Activated B cell treated with CpG ODN at 0.5 μM for 24 hours (primary cell): ENCODE measurements around the gene ROM1. TPM values are rescaled to one million over a fixed set of nuclear protein-coding genes. Genes with fewer than 3 reads are reported as not detected.
"Not testable (repeated sequence)": the region's sequence is repeated elsewhere in the genome, so short reads cannot be mapped to it uniquely, and the experiment has no call there.

ENCODE experiments used
- ATAC-seq: fragments of 200-7000 bp; cut with Tn5 transposase; one replicate; pipeline ENCODE4 v1.10.0; 2021; ENCODE audit warnings: low read depth, mild to moderate bottlenecking, moderate library complexity
- CTCF ChIA-PET: fragments of 350-600 bp; sonication (Branson Sonifier 250); formaldehyde crosslinking; loops from one replicate; lab custom pipeline; 2021; ENCODE audit warnings: antibody characterized with exemption; lab: Charles Lee
- POLR2A ChIA-PET: fragments of 350-600 bp; sonication (Branson Sonifier 250); formaldehyde crosslinking; loops from one replicate; lab custom pipeline; 2021; ENCODE audit warnings: antibody characterized with exemption; lab: Charles Lee
- DNase-seq: peaks from one replicate; pipeline ENCODE4 v3.0.0; 2022
- H3K27ac Mint-ChIP-seq: one replicate; pipeline ENCODE4 v1.8.0; 2020; ENCODE audit warnings: mixed read lengths
- H3K27me3 Mint-ChIP-seq: one replicate; pipeline ENCODE4 v1.8.0; 2021; ENCODE audit warnings: mixed read lengths
- H3K36me3 Mint-ChIP-seq: one replicate; pipeline ENCODE4 v1.8.0; 2021; ENCODE audit warnings: low read depth, mixed read lengths
- H3K4me1 Mint-ChIP-seq: one replicate; pipeline ENCODE4 v1.8.0; 2021; ENCODE audit warnings: mixed read lengths
- H3K4me3 Mint-ChIP-seq: one replicate; pipeline ENCODE4 v1.8.0; 2020; ENCODE audit warnings: mild to moderate bottlenecking, mixed read lengths
- H3K9me3 Mint-ChIP-seq: one replicate; pipeline ENCODE4 v1.8.0; 2020; ENCODE audit warnings: mixed read lengths
- intact Hi-C: fragments of 100-400 bp; cut with micrococcal nuclease; formaldehyde crosslinking; loops from one replicate; pipeline ENCODE4 v1.15.1; 2024
- total RNA-seq: library from RNA; stranded (reverse); gene quantifications from 2 replicates; pipeline ENCODE4 v1.2.3, GENCODE V29; 2022
- TF ChIP-seq, protein P1 (sequence below): fragments of 200-600 bp; IDR thresholded peaks from one replicate; pipeline ENCODE4 v1.8.0; 2022; ENCODE audit warnings: antibody characterized with exemption, mild to moderate bottlenecking

The ROM1 gene
- total RNA-seq, 1 donor from 2014 or later, result 0.89 TPM

DNA sequence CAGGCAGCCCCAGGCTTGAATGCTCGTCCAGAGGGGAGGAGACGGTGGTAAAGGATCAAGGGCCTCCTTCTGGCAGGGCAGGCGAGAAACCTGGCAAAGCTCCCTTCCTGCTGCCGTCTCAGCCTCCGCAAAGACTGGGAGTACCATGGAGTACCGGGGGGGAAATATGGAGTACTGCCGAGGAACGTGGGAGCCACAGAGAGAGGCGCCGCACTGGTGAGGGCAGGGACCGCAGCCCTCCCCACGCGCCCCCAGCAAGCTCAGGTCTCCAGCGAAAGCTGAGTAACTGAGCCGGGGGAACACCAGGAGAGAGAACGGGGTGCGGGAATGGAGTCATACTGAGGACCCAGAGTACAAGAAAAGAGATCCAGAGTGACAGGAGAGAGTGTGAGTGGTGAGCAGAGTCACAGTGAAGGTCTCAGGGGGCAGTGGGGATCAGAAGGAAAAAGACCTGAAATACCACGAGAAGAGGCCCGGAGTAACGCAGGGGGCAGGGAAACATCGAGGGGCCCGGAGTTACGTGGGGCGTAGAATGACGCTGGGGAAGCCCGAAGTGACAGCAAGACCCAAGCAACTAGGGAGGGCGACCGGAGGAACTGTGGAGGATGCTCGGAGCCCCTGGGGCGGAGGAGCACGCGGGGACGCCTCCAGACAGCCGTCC lies 1.2 kb upstream of the ROM1 start:
- no peak for DNase-seq
- peak overlapping the region; percentile 95 for H3K27ac Mint-ChIP-seq
- ChIA-PET CTCF (interaction anchor here (1.1 to 2.2 kb wide), 5 partner anchors 10 to 187 kb away, joined by 4 to 20 read pairs (median 6); partner anchors contain the start of genes B3GAT3, C11orf98, CSKMT and MTA2), POLR2A (interaction anchor here (0.5 to 5.8 kb wide), 18 partner anchors 9 to 230 kb away, joined by 3 to 63 read pairs (median 8); partner anchors contain the start of genes AHNAK, B3GAT3, C11orf98 and CSKMT)
- H3K36me3 Mint-ChIP-seq, result peaks cover 51% of the 10 kb centered on the region
- peak overlapping the region; percentile 93 for H3K4me3 Mint-ChIP-seq
- intact Hi-C loops, result loop anchor here (1.0 to 5.0 kb wide), 10 partner anchors 10 to 230 kb away; partner anchors contain the start of genes C11orf98, CSKMT, GANAB and INTS5
- H3K4me1 Mint-ChIP-seq, result peaks cover 31% of the 10 kb centered on the region
- H3K9me3 Mint-ChIP-seq, result no peaks in the 10 kb centered on the region
- H3K27me3 Mint-ChIP-seq, result no peaks in the 10 kb centered on the region
- TF ChIP-seq, protein P1, sequence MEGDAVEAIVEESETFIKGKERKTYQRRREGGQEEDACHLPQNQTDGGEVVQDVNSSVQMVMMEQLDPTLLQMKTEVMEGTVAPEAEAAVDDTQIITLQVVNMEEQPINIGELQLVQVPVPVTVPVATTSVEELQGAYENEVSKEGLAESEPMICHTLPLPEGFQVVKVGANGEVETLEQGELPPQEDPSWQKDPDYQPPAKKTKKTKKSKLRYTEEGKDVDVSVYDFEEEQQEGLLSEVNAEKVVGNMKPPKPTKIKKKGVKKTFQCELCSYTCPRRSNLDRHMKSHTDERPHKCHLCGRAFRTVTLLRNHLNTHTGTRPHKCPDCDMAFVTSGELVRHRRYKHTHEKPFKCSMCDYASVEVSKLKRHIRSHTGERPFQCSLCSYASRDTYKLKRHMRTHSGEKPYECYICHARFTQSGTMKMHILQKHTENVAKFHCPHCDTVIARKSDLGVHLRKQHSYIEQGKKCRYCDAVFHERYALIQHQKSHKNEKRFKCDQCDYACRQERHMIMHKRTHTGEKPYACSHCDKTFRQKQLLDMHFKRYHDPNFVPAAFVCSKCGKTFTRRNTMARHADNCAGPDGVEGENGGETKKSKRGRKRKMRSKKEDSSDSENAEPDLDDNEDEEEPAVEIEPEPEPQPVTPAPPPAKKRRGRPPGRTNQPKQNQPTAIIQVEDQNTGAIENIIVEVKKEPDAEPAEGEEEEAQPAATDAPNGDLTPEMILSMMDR, result no peak
- ATAC-seq, result peak; percentile 29

DNA sequence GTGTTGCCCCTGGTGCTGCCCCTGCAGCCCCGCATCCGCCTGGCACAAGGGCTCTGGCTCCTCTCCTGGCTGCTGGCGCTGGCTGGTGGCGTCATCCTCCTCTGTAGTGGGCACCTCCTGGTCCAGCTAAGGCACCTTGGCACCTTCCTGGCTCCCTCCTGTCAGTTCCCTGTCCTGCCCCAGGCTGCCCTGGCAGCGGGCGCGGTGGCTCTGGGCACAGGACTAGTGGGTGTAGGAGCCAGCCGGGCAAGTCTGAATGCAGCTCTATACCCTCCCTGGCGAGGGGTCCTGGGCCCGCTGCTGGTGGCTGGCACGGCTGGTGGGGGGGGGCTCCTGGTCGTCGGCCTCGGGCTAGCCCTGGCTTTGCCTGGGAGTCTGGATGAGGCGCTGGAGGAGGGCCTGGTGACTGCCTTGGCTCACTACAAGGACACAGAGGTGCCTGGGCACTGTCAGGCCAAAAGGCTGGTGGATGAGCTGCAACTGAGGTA lies 278 bp downstream of the ROM1 start:
- ChIA-PET CTCF (interaction anchor here (0.8 kb wide), 1 partner anchor 36 kb away, joined by 3 read pairs; no protein-coding TSS in a partner anchor), POLR2A (interaction anchor here (0.7 to 5.8 kb wide), 12 partner anchors 8 to 268 kb away, joined by 3 to 63 read pairs (median 6); partner anchors contain the start of genes B3GAT3, C11orf98, CSKMT and EEF1G)
- Mint-ChIP-seq H3K9me3 (no peaks in the 10 kb centered on the region), H3K36me3 (peaks cover 42% of the 10 kb centered on the region), H3K27ac (peak overlapping the region; percentile 66), H3K27me3 (no peaks in the 10 kb centered on the region), H3K4me3 (no peak overlapping the region), H3K4me1 (peaks cover 22% of the 10 kb centered on the region)
- no peak for DNase-seq
- no peak for ATAC-seq
- intact Hi-C loops, result loop anchor here (1.0 to 5.0 kb wide), 4 partner anchors 33 to 229 kb away; partner anchors contain the start of gene GANAB
- TF ChIP-seq, protein P1, result no peak

DNA sequence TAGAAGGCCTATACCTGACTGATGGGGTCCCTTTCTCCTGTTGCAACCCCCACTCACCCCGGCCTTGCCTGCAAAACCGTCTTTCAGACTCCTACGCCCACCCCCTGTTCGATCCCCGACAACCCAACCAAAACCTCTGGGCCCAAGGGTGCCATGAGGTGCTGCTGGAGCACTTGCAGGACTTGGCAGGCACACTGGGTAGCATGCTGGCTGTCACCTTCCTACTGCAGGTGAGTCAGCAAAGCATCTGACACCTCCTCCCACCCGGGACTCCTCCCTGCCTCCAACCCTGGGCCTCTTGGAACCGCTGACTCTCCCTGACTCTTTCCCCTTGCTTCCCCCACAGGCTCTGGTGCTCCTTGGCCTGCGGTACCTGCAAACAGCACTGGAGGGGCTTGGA lies 1.2 kb downstream of the ROM1 start:
- ATAC-seq, result no peak
- peaks cover 40% of the 10 kb centered on the region for H3K36me3 Mint-ChIP-seq
- no peaks in the 10 kb centered on the region for H3K9me3 Mint-ChIP-seq
- ChIA-PET CTCF (no interaction called here), POLR2A (interaction anchor here (1.4 to 5.8 kb wide), 4 partner anchors 13 to 64 kb away, joined by 4 to 63 read pairs (median 28); partner anchors contain the start of genes EEF1G, MTA2, TUT1 and UBXN1)
- H3K27ac Mint-ChIP-seq, result peak overlapping the region; percentile 65
- no peak overlapping the region for H3K4me3 Mint-ChIP-seq
- no peaks in the 10 kb centered on the region for H3K27me3 Mint-ChIP-seq
- DNase-seq, result no peak
- intact Hi-C loops, result loop anchor here (5.0 kb wide), 1 partner anchor 228 kb away; no protein-coding TSS in a partner anchor
- peaks cover 18% of the 10 kb centered on the region for H3K4me1 Mint-ChIP-seq
- TF ChIP-seq, protein P1, result no peak

DNA sequence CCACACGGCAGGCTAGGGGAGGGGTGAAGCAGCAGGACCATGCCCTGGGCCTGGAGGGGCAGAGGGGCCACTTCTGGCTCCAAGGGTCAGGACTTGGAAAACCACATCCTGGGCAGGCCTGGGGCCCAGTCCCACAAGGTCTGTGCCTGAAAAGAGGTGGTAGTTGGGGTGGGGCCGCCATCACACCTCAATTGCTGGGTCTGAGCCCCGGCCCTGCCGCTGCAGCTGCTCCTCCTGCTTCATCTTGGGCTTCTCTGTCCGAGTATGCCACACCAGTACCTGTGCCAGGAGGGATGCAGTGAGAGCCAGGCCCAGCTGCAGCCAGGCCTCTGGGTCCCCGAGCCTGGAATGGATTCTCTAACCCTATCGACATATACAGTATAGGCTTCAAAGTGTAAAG lies 2.5 kb downstream of the ROM1 start:
- intact Hi-C loops, result no loop called here
- no peak overlapping the region for H3K27ac Mint-ChIP-seq
- ATAC-seq, result no peak
- ChIA-PET CTCF (no interaction called here), POLR2A (interaction anchor here (0.9 to 1.8 kb wide), 2 partner anchors 49 to 56 kb away, joined by 3 to 5 read pairs; partner anchors contain the start of genes C11orf98, CSKMT, LBHD1 and UQCC3)
- H3K36me3 Mint-ChIP-seq, result peaks cover 38% of the 10 kb centered on the region
- H3K4me3 Mint-ChIP-seq, result no peak overlapping the region
- no peaks in the 10 kb centered on the region for H3K9me3 Mint-ChIP-seq
- peaks cover 16% of the 10 kb centered on the region for H3K4me1 Mint-ChIP-seq
- DNase-seq, result no peak
- TF ChIP-seq, protein P1, result no peak
- no peaks in the 10 kb centered on the region for H3K27me3 Mint-ChIP-seq

DNA sequence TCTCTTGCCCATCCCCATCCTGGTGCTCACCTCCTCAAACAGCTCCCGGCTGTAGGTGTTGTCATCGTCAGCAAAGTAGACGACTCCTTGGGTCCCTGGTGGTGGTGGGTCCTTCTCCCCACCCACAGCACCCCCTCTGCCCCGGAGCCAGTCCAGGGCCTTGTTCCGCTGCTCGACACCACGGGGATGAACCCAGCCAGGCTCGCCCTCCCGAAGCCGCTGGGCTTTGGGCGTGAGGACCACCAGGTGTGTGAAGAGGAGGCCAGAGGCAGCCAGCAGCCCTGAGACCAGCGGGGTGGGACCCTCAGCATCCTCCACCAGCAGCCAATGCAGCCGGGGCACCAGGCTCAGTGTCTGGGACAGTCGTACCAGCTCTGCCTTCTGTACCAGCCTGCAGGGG lies 3.9 kb downstream of the ROM1 start:
- intact Hi-C loops, H3K9me3 Mint-ChIP-seq, ATAC-seq, CTCF ChIA-PET, H3K27ac Mint-ChIP-seq, DNase-seq, POLR2A ChIA-PET, H3K4me3 Mint-ChIP-seq, H3K27me3 Mint-ChIP-seq: not testable (repeated sequence)
- Mint-ChIP-seq H3K36me3 (peaks cover 36% of the 10 kb centered on the region), H3K4me1 (peaks cover 15% of the 10 kb centered on the region)
